Activated CD4-positive, alpha-beta memory T cell treated with anti-CD3 and anti-CD28 coated beads, Interleukin-2, amount 10 ng/mL, durations not matched to agents 7 days and 5 days (primary cell): ENCODE results near the gene PRSS36. TPM values are rescaled to one million over a fixed set of nuclear protein-coding genes. Genes with fewer than 3 reads are reported as not detected.

ENCODE experiments used
- CTCF ChIA-PET: fragments of 350-600 bp; sonication (Branson Sonifier 250); formaldehyde crosslinking; loops from one replicate; lab custom pipeline; 2021; ENCODE audit warnings: antibody characterized with exemption, inconsistent platforms; lab: Charles Lee
- POLR2A ChIA-PET: fragments of 350-600 bp; sonication (Branson Sonifier 250); formaldehyde crosslinking; loops from one replicate; lab custom pipeline; 2021; ENCODE audit warnings: antibody characterized with exemption; lab: Charles Lee
- DNase-seq: peaks from one replicate; pipeline ENCODE4 v3.0.0-alpha.2; 2020
- H3K27ac Mint-ChIP-seq: one replicate; pipeline ENCODE4 v1.8.0; 2021; ENCODE audit warnings: mild to moderate bottlenecking, mixed read lengths
- H3K27me3 Mint-ChIP-seq: one replicate; pipeline ENCODE4 v1.8.0; 2021; ENCODE audit warnings: mixed read lengths
- H3K36me3 Mint-ChIP-seq: one replicate; pipeline ENCODE4 v1.8.0; 2021; ENCODE audit warnings: low read depth, mixed read lengths
- H3K4me1 Mint-ChIP-seq: one replicate; pipeline ENCODE4 v1.8.0; 2021; ENCODE audit warnings: mixed read lengths
- H3K4me3 Mint-ChIP-seq: one replicate; pipeline ENCODE4 v1.8.0; 2021; ENCODE audit warnings: mild to moderate bottlenecking, mixed read lengths
- H3K9me3 Mint-ChIP-seq: one replicate; pipeline ENCODE4 v1.8.0; 2021; ENCODE audit warnings: mixed read lengths
- total RNA-seq, 2 experiments: library from RNA; stranded (reverse); gene quantifications; one replicate each; pipeline ENCODE4 v1.2.3, GENCODE V29; 2021

The PRSS36 gene
- total RNA-seq, 2 experiments from 2014 or later, result 0.58 to 0.85 TPM

- Mint-ChIP-seq H3K4me3 (no peak overlapping the region), H3K27me3 (no peaks in the 10 kb centered on the region), H3K4me1 (peaks cover 9% of the 10 kb centered on the region), H3K36me3 (no peaks in the 10 kb centered on the region), H3K9me3 (no peaks in the 10 kb centered on the region), H3K27ac (no peak overlapping the region)
- POLR2A ChIA-PET, result interaction anchor here (1.0 to 2.2 kb wide), 2 partner anchors 17 to 150 kb away, joined by 3 to 12 read pairs; partner anchors contain the start of gene KAT8
- CTCF ChIA-PET, result interaction anchor here (1.4 to 3.5 kb wide), 2 partner anchors 26 to 42 kb away, joined by 4 to 12 read pairs; partner anchors contain the start of genes ZNF646 and ZNF668
- no peak for DNase-seq
Measured at GRCh38 chr16:31099860-31100638, 49.8 kb downstream of the PRSS36 start.

DNA sequence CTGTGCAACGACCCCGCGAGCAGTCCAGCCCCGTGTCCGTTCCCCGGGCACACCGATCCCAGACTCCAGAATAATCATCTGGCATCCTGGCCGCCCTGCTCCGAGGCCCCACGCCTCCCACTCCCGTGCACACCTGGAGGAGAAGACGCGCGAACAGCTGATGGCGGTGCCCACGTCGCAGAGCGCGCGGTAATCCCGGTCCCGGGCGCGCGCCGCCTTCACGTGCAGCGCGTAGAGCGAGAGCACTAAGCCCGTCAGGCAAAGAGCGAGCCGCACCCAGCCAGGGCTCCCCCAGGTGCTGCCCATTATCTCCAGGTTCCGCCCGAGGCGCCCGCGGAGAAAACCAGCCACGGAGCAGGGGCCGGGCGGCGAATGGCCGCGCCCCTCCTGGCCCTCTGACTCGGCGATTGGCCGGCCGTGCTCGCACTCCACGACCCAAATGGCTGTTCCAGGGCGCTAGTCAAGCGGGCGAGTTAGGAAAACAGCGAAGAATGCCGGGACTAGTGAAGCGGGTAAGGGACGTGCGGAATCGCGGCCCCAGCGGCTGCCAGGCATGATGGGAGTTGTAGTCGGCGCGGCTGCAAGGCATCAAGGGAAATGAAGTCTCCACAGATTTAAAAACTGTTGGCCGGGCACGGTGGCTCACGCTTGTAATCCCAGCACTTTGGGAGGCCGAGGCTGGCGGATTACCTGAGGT is 55.3 kb downstream of the PRSS36 start, which contains the start of gene VKORC1:
VKORC1 (minus strand) TSS at position 374 of the 697 bp plus-strand sequence; CDS start at position 306, 68 bp downstream.
- no peaks in the 10 kb centered on the region for H3K9me3 Mint-ChIP-seq
- peak within 1 kb of the TSS; percentile 92 for H3K4me3 Mint-ChIP-seq
- H3K4me1 Mint-ChIP-seq, result peaks cover 33% of the 10 kb centered on the region
- CTCF ChIA-PET, result interaction anchor here (1.3 to 3.2 kb wide), 5 partner anchors 12 to 110 kb away, joined by 3 to 24 read pairs (median 7); partner anchors contain the start of genes HSD3B7, ZNF646 and ZNF668
- DNase-seq, result peak; percentile 90
- peaks cover 11% of the 10 kb centered on the region for H3K36me3 Mint-ChIP-seq
- peak within 1 kb of the TSS; percentile 85 for H3K27ac Mint-ChIP-seq
- H3K27me3 Mint-ChIP-seq, result no peaks in the 10 kb centered on the region
- POLR2A ChIA-PET, result interaction anchor here (0.8 to 4.1 kb wide), 6 partner anchors 21 to 96 kb away, joined by 3 to 26 read pairs (median 4); partner anchors contain the start of genes KAT8, STX4, ZNF646 and ZNF668

DNA sequence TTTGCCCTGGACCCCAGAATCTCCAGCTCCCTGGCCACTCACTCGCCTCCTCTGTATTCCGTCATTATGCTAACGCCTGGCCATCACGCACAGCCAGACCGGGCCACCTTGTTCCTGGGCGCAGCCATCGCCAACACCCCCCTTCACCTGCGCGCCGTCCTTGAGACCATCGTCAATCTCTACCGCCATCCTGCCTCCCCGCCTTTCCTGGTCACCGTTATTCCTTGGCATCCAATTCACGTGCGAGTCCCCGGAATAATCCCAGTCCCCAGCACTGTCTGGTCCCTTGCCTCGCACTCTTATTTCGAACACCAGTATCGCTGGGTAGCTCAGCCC is 55.8 kb downstream of the PRSS36 start:
- peak overlapping the region; percentile 92 for H3K4me3 Mint-ChIP-seq
- POLR2A ChIA-PET, result interaction anchor here (0.8 to 4.1 kb wide), 6 partner anchors 20 to 95 kb away, joined by 3 to 26 read pairs (median 4); partner anchors contain the start of genes KAT8, STX4, ZNF646 and ZNF668
- no peaks in the 10 kb centered on the region for H3K9me3 Mint-ChIP-seq
- H3K4me1 Mint-ChIP-seq, result peaks cover 33% of the 10 kb centered on the region
- peak overlapping the region; percentile 85 for H3K27ac Mint-ChIP-seq
- no peak for DNase-seq
- CTCF ChIA-PET, result interaction anchor here (1.3 to 3.2 kb wide), 4 partner anchors 13 to 109 kb away, joined by 3 to 24 read pairs (median 8); partner anchors contain the start of genes HSD3B7, ZNF646 and ZNF668
- H3K36me3 Mint-ChIP-seq, result peaks cover 11% of the 10 kb centered on the region
- no peaks in the 10 kb centered on the region for H3K27me3 Mint-ChIP-seq

DNA sequence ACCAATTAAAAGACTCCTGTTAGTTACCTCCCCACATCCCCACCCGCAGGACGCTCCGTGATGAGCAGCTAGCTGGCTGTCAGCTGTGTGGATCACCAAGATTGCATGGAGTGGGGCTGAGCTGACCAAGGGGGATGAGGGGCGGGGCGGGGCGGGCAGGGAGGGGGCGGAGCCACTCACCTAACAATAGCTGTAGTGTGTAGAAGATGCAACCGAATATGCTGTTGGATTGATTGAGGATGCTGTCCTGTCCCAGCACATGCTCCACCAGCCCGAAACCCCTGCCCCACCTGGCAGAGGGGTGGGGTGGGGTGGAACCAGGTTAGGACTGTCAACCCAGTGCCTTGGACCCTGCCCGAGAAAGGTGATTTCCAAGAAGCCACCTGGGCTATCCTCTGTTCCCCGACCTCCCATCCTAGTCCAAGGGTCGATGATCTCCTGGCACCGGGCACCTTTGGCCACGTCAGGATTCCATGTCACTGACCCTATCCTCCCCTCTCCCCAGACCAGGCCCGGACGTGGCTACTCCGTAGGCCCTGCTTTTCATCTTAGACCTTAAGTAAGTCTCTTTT is 56.6 kb downstream of the PRSS36 start:
- POLR2A ChIA-PET, result interaction anchor here (1.0 to 4.1 kb wide), 7 partner anchors 20 to 95 kb away, joined by 3 to 26 read pairs (median 5); partner anchors contain the start of genes FUS, KAT8, ZNF646 and ZNF668
- CTCF ChIA-PET, result interaction anchor here (1.3 to 3.2 kb wide), 5 partner anchors 14 to 289 kb away, joined by 3 to 24 read pairs (median 5); partner anchors contain the start of genes HSD3B7, ZNF646 and ZNF668
- peaks cover 33% of the 10 kb centered on the region for H3K4me1 Mint-ChIP-seq

GRCh38 chr16:31092330-31092729 is 57.5 kb downstream of the PRSS36 start:
- H3K4me3 Mint-ChIP-seq, result peak overlapping the region; percentile 17
- ChIA-PET POLR2A (interaction anchor here (1.2 to 4.1 kb wide), 4 partner anchors 11 to 88 kb away, joined by 3 to 26 read pairs (median 4); partner anchors contain the start of genes FUS, ZNF646 and ZNF668), CTCF (interaction anchor here (0.8 to 3.2 kb wide), 5 partner anchors 18 to 776 kb away, joined by 3 to 12 read pairs (median 5); partner anchors contain the start of genes HSD3B7, ZNF646 and ZNF668)
- peaks cover 33% of the 10 kb centered on the region for H3K4me1 Mint-ChIP-seq
- H3K27ac Mint-ChIP-seq, result no peak overlapping the region
- H3K9me3 Mint-ChIP-seq, result no peaks in the 10 kb centered on the region
- no peak for DNase-seq
- no peaks in the 10 kb centered on the region for H3K27me3 Mint-ChIP-seq
- H3K36me3 Mint-ChIP-seq, result peaks cover 11% of the 10 kb centered on the region

More for the DNA sequence above, 56.6 kb downstream of the PRSS36 start:
- Mint-ChIP-seq H3K36me3 (peaks cover 11% of the 10 kb centered on the region), H3K27me3 (no peaks in the 10 kb centered on the region), H3K4me3 (peak overlapping the region; percentile 66), H3K9me3 (no peaks in the 10 kb centered on the region), H3K27ac (peak overlapping the region; percentile 28)
- DNase-seq, result no peak

DNA sequence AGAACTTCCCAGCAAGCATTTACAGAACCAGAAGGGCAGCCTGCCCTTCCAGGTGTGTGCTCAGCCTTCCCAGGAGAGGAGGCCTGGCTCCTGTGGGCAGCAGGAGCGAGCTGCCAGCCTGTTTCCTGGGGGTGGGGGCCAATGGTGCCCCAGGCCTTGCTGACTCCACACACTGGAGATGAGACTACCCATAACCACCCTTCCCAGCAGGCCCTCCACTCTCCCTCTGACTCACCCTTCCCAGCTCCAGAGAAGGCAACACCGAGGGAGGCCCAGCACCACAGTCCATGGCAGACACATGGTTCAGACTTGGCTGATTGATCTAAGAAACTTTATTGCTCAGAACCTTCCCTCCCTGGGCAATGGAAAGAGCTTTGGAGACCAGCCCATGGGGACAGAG is 59.3 kb downstream of the PRSS36 start:
- Mint-ChIP-seq H3K4me3 (no peak overlapping the region), H3K9me3 (no peaks in the 10 kb centered on the region), H3K27ac (no peak overlapping the region), H3K36me3 (peaks cover 15% of the 10 kb centered on the region), H3K4me1 (peaks cover 27% of the 10 kb centered on the region), H3K27me3 (no peaks in the 10 kb centered on the region)
- ChIA-PET CTCF (no interaction called here), POLR2A (interaction anchor here (3.5 to 4.1 kb wide), 2 partner anchors 17 kb away, joined by 10 to 26 read pairs; partner anchors contain the start of genes ZNF646 and ZNF668)
- DNase-seq, result no peak

DNA sequence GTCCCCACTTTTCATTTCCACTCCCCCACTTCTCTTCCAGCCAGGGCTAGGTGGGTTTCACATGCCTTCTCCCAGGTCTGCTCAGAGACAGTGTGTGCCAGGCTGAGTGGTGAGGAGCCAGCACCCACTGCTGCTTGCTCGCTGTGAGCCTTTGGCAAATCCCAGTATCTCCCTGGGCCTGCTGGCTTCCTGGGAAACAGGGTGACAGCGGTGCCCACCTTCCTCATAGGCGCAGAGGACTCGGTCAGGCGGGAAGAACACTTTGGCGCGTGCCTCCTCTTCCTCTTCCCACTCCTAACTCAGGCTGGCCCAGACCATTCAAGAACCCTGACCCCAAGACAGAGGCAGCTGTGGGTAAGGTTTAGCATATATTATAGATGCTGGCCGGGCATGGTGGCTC is 60.7 kb downstream of the PRSS36 start:
- Mint-ChIP-seq H3K36me3 (peaks cover 15% of the 10 kb centered on the region), H3K4me1 (peaks cover 17% of the 10 kb centered on the region), H3K27ac (no peak overlapping the region), H3K27me3 (no peaks in the 10 kb centered on the region), H3K4me3 (no peak overlapping the region), H3K9me3 (no peaks in the 10 kb centered on the region)
- POLR2A ChIA-PET, result interaction anchor here (3.5 kb wide), 1 partner anchor 16 kb away, joined by 10 read pairs; the partner anchor contains the start of genes ZNF646 and ZNF668
- no peak for DNase-seq
- CTCF ChIA-PET, result no interaction called here

Other genes with a start within 250 kb of the PRSS36 start
- gene FBXL19, start 226.5 kb downstream of the PRSS36 start, total RNA-seq, result 10 to 100 TPM; 25.8 to 27.2 TPM
- 10 to 100 TPM; 30.3 to 33.6 TPM for gene ORAI3, start 201.0 kb downstream of the PRSS36 start, total RNA-seq
- gene SETD1A, start 192.3 kb downstream of the PRSS36 start, total RNA-seq, result 10 to 100 TPM; 18.8 to 20.3 TPM
- 1 to 10 TPM; 7.1 to 7.5 TPM for gene HSD3B7, start 164.9 kb downstream of the PRSS36 start, total RNA-seq
- 1 to 10 TPM; 1.5 to 1.7 TPM for gene STX1B, start 139.4 kb downstream of the PRSS36 start, total RNA-seq
- 10 to 100 TPM; 67.2 to 70.0 TPM for gene STX4, start 116.5 kb downstream of the PRSS36 start, total RNA-seq
- 10 to 100 TPM; 13.9 to 17.4 TPM for gene ZNF668, start 75.8 kb downstream of the PRSS36 start, total RNA-seq
- 10 to 100 TPM; 31.9 to 32.1 TPM for gene ZNF646, start 75.6 kb downstream of the PRSS36 start, total RNA-seq
- 1 to 10 TPM; 4.7 to 4.9 TPM for gene PRSS53, start 61.1 kb downstream of the PRSS36 start, total RNA-seq
- 10 to 100 TPM; 66.0 to 66.1 TPM for gene VKORC1, start 55.3 kb downstream of the PRSS36 start, total RNA-seq
- gene BCKDK, start 41.7 kb downstream of the PRSS36 start, total RNA-seq, result 10 to 100 TPM; 32.9 to 34.4 TPM
- gene KAT8, start 32.4 kb downstream of the PRSS36 start, total RNA-seq, result 10 to 100 TPM; 43.7 to 44.3 TPM
- not detected for gene PRSS8, start 14.3 kb downstream of the PRSS36 start, total RNA-seq
- 100 to 1,000 TPM; 386 to 397 TPM for gene FUS, start 30.1 kb upstream of the PRSS36 start, total RNA-seq
- 100 to 1,000 TPM in 1 of 2 experiments, 10 to 100 TPM in 1; 96.1 to 102 TPM for gene PYCARD, start 52.7 kb upstream of the PRSS36 start, total RNA-seq
- under 1 TPM; 0.03 to 0.05 TPM for gene TRIM72, start 64.1 kb upstream of the PRSS36 start, total RNA-seq
- gene PYDC1, start 67.1 kb upstream of the PRSS36 start, total RNA-seq, result not detected
- 10 to 100 TPM; 81.3 to 82.1 TPM for gene ITGAM, start 109.9 kb upstream of the PRSS36 start, total RNA-seq
- 10 to 100 TPM; 42.0 to 43.2 TPM for gene ITGAX, start 205.1 kb upstream of the PRSS36 start, total RNA-seq
- gene ITGAD, start 243.3 kb upstream of the PRSS36 start, total RNA-seq, result not detected